Effector CD8-positive, alpha-beta T cell (primary cell): Measurements from ENCODE around the gene ASIC1.
A peak's percentile ranks its signal among the peaks of the same experiment; 100 is the strongest.
"Not testable (repeated sequence)": the region's sequence is repeated elsewhere in the genome, so short reads cannot be mapped to it uniquely, and the experiment has no call there.

Experiments
- DNase-seq: peaks from one replicate; lab custom pipeline; 2025; lab: John Stamatoyannopoulos, UW

ASIC1 gene

GRCh38 chr12:50084409-50084774 is 27.0 kb downstream of the ASIC1 start:
- DNase-seq = not testable (repeated sequence)

- peak; percentile 73 for DNase-seq
These were observed 27.6 kb downstream of the ASIC1 start, which contains the start of gene SMARCD1 for GRCh38 chr12:50084775-50085614. SMARCD1 (plus strand) TSS chr12:50085342; CDS start chr12:50085370, 28 bp downstream.

- DNase-seq = no peak
These were observed 28.2 kb downstream of the ASIC1 start for GRCh38 chr12:50085615-50086072.

GRCh38 chr12:50086148-50086547 is 28.8 kb downstream of the ASIC1 start:
- no peak for DNase-seq

GRCh38 chr12:50087151-50087550 is 29.8 kb downstream of the ASIC1 start:
- no peak for DNase-seq

- no peak for DNase-seq
These were observed 30.6 kb downstream of the ASIC1 start for GRCh38 chr12:50087995-50088394.

GRCh38 chr12:50088577-50089335 is 31.4 kb downstream of the ASIC1 start:
- DNase-seq = peak; percentile 17

- DNase-seq = no peak
These were observed 32.3 kb downstream of the ASIC1 start for GRCh38 chr12:50089730-50090129.

GRCh38 chr12:50090391-50090790 is 33.0 kb downstream of the ASIC1 start:
- no peak for DNase-seq

GRCh38 chr12:50097952-50098351 is 40.6 kb downstream of the ASIC1 start:
- no peak for DNase-seq

- DNase-seq = no peak
These were observed 42.1 kb downstream of the ASIC1 start for GRCh38 chr12:50099302-50100008.

GRCh38 chr12:50100561-50100960 is 43.2 kb downstream of the ASIC1 start:
- no peak for DNase-seq

GRCh38 chr12:50101663-50102062 is 44.3 kb downstream of the ASIC1 start:
- no peak for DNase-seq

GRCh38 chr12:50102131-50102531 is 44.7 kb downstream of the ASIC1 start:
- no peak for DNase-seq

- DNase-seq = no peak
These were observed 45.4 kb downstream of the ASIC1 start for GRCh38 chr12:50102646-50103309.

- no peak for DNase-seq
These were observed 46.0 kb downstream of the ASIC1 start for GRCh38 chr12:50103351-50103750.

- DNase-seq = no peak
These were observed 46.4 kb downstream of the ASIC1 start, which contains the start of gene GPD1 for GRCh38 chr12:50103767-50104321. GPD1 (plus strand) TSS chr12:50104008; CDS start chr12:50104051, 43 bp downstream.

GRCh38 chr12:50104417-50105366 is 47.3 kb downstream of the ASIC1 start:
- DNase-seq = no peak

- no peak for DNase-seq
These were observed 48.6 kb downstream of the ASIC1 start for GRCh38 chr12:50105913-50106450.

GRCh38 chr12:50106907-50107306 is 49.5 kb downstream of the ASIC1 start:
- no peak for DNase-seq
